Glomerular visceral epithelial cell (primary cell): ENCODE measurements around the gene ACTL10.

Source experiments
- DNase-seq: peaks from one replicate; pipeline ENCODE4 v3.0.0-alpha.2; 2016; ENCODE audit errors: extremely low spot score

ACTL10 gene

DNA sequence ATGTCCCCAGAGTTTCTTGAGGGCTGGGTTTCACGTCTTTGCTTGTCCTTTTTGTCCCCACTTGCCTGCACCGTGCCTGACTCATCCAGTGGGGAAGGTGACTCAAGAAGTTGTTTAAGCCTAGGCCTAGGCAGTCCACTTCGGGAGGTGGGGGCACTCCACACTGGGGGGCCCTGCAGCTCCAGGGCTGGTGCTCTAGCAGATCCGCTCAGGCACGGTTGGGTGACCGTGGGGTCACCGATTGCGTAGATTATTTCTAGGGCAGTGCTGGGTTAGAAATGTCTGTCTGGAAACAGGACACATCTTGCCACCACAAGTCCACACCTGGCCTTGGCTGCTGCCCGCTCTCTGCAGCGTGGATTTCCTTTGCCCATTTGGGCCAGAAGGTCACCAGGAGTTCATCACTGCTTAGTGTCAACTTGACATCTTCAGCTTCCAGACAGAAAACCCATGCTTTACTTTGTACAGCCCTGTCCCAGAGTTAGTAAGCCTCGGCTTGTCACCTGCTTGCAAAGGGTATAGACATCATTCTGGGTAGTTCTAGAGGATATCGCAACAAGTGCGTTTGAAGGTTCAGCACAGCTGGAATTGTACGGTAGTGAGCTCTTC lies 18.2 kb upstream of the ACTL10 start:
- peak; percentile 62 for DNase-seq

DNA sequence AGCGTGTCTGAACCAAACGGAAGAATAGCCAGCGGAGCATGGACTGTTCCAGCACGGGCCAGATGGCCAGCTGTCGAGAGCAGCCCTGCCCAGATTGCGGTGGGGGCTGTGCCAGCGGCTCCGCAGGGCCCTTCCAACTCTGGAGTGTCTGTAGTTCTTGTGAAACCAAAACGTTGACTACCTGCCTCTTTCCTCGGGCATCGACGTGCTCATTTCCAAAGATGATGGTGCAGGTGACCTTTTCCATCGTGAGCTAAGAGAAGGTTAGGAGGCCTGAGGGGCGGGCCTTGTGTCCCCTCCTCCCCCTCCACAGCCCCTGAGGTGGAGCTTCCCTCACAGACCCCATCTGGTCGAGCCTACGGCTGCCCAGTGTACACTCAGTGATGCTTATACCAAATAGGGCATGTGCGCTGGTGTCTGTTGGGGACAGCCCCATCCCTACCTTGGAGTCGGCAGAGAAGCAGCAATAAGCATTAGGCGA lies 17.5 kb upstream of the ACTL10 start:
- no peak for DNase-seq

GRCh38 chr20:33650111-33650752 lies 16.5 kb upstream of the ACTL10 start:
- no peak for DNase-seq

DNA sequence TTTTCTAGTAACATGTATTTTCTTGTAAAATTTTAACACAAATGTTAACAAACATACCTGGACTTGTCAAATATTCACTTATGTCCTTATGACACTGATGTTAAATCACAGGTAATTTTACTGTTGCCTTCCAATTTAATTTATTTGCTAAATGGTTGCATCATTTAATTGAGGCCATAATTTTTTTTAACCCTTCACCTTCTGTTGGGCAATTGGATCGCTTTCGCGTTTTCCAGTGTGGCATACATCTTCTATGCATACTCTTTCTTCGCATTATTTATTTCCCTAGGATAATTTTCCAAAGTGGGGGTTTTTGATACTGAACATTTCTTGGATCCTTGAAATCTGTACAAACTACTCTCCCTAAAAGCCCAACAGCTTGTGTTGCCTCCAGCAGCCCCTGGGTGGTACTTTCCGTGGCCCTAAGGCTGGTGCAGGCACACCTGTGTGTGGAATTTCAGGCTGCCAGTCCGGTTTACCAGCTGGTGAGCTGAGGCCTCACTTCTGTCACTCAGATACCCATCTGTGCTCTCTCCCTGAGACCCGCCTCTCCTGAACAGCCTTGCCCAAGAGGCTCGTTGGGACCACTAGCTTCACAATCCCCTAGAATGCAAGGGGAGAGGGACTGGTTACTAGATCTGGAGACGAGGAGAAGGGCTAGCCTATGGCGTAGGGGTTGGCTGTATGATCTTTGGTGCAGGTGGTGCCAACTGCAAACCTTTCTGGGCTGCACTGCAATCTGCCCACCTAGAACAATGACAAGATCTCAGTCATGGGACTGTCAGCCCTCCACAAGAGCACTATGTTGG lies 15.8 kb upstream of the ACTL10 start:
- no peak for DNase-seq

GRCh38 chr20:33651562-33652048 lies 15.1 kb upstream of the ACTL10 start:
- no peak for DNase-seq

DNA sequence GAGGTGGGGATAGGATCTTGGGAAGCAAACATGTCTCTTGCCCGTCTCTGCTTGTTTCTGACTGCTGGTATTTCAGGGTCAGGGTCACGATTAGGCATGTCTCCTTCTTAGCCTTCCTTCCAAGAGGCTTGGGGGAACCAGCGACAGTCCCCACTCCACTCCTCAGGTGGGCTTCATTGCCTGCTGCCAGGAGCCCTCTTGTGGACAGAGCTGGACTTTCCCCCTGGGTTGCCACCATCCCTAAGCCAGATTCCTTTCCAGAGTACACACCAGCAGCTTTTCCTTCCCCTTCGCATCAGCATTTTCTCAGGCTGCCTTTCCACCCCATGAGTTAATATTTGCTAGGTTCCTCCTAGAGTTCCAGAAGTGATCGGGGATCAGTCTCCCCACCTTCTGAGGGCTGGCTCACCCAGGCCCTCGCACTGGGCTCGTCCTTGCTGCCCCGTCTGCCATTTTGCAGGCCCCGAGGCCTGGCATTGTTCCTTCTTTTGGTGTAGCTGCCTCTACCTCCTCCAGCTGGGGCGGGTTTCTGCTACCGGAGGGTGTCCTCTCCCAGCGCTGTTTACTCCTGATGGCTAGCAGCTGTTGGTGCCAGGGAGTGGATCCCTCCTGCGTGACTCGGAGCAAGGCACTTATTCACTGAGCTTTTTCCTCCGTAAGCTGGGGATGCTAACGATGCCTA lies 13.4 kb upstream of the ACTL10 start:
- peak; percentile 79 for DNase-seq

- DNase-seq = no peak
Measured at GRCh38 chr20:33653900-33654596, 12.7 kb upstream of the ACTL10 start.

- no peak for DNase-seq
Measured at GRCh38 chr20:33654680-33655161, 12.0 kb upstream of the ACTL10 start.

DNA sequence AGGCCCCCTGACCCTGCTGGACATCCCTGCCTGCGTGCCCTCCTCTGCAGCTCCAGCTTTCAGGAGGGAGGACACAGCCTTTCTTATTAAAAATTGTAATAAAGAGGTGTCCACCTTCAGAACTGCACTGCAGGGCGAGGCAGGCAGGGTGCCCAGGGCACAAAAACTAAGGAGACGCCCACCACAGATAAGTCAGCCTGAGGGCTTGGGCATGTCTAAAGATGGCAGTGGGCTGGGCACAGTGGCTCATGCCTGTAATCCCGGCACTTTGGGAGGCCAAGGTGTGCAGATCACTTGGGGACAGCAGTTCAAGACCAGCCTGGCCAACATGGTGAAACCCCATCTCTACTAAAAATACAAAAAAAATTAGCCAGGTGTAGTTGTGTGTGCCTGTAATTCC lies 11.6 kb upstream of the ACTL10 start:
- no peak for DNase-seq

- no peak for DNase-seq
Measured at GRCh38 chr20:33656010-33656782, 10.5 kb upstream of the ACTL10 start.

DNA sequence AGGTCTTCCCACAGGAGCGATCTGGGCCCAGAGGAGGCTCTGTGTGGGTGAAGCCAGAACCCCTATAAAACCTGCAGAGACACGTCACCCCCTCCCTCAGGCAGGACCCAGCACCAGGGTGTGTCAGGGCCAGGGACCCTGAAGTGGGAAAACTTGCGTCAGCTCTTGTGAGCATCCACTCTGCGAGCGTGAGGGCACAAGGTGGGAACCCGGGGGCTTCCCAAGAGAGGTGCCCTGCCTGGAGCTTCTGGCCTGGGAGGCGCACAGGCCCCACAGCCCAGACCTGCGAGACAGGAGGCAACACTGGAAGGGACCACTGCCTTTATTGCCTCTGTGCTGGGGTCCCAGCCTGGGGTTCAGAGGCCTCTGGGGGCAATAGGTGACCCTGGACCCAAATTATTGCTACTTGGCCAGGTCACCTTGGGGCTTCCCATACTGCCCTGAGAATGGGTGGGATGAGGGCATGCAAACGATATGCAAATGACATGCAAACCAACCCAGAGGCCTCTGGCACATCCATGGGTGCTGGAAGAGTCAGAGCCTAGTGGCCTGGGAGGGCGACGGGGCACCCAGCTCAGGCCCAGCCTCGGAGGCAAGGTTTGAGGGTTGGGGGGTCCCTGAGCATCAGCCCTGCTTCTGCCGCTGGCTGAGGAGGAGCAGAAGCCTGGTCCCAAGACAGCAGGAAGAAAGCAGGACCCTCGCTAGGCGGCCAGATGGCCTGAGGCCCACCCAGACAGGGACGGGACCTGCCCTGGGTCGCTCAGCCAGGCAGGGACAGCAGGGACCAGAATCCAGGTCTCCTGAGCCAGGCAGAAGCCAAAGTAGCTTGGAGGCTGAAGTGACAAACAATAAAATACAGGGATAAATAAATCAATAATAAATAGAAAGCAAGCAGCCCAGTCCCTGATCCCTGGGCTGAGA lies 9.7 kb upstream of the ACTL10 start:
- DNase-seq = no peak

GRCh38 chr20:33657704-33658095 lies 9.0 kb upstream of the ACTL10 start:
- DNase-seq = no peak

- DNase-seq = no peak
Measured at GRCh38 chr20:33658510-33658909, 8.2 kb upstream of the ACTL10 start.

DNA sequence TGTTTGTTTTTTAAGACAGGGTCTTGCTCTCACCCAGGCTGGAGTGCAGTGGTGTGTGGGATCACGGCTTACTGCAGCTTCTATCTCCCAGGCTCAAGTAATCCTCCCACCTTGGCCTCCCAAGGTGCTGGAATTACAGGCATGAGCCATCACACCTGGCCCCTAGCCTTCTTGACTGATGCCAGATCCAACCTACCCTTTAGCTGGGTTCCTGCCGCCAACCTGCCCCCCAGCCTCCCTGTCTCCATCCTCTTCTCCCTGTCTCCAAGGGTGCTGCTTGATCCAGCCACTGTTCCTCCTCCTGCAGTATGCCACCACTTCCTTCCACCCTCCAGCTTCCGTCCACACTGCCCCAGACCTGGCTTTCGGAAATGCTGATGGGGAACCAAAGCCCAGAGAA lies 7.8 kb upstream of the ACTL10 start:
- no peak for DNase-seq

GRCh38 chr20:33659341-33660034 lies 7.3 kb upstream of the ACTL10 start:
- DNase-seq = no peak

DNA sequence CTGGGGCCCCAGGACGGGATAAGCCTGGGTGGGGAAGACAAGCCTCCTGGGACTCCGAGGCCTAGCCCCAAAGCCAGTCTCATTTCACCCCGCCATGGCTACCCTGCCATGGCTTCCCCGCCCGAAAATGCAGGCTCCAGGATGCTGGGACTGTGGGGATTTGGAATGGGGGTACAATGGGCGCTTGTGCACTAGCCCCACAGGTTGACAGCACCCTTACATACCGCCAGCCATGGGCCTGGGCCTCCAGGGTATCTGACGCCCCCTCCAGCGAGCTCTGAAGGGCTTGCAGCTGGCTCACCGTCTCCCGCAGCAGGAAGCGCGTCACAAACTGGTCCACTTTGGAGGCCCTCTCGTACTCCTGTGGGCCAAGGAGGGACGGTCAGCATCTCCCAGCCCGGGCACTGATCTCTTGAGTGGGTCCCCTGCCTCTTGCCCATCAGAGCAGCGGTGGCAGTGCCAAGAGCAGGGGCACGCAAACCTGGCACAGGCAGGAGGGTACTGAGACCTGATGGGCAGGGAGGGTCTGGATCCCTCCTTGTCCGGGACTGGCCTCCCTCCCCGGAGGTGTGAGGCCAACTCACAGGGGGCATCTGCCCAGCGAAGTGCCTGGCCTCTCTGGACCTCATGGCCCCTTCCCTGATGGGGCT lies 6.6 kb upstream of the ACTL10 start:
- DNase-seq = no peak

DNA sequence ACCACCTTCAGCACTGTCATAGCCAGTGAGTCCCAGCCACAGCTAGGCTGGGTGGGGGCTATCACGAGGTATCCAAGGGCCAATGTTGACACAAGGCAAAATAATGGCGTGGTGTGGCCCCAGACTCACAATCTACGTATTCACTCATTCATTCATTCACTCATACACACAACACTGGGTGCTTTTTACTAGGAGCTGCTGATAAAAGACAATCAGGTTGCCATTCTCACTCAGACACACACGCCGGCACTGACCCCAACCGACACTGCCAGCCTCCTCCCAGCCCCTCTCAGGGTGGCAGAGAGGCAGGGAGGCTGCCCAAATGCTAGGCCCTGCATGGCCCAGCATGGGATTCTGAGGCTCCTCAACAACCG lies 6.1 kb upstream of the ACTL10 start:
- no peak for DNase-seq

DNA sequence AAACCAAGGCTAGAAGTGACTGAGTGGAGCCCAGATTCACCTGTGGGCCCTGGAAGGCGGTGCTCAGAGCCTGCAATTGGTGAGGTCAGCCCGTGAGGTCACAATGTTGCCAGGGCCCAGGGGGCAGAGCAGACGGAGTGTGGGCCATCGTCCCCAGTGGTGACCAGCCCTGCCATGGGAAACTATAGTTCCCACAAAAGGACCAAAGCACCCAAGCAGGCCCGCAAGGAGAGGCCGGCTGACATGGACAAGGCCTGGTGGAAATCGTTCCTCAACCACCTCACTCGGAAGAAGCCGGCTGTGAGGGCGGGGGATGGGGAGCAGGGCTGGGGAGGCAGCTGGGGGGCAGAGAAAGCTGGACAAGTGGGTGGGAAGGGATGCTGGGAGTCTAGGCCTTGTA lies 4.6 kb upstream of the ACTL10 start, which contains the start of gene C20orf144:
Gene C20orf144, plus strand, starts transcription at position 156 of the 400 bp plus-strand sequence. Its CDS starts 19 bp downstream, at position 175.
- no peak for DNase-seq
